ENCODE data around the gene ECE2.

ECE2 gene

GRCh38 chr3:184275961-184276910 is at the start of gene ECE2:
Gene ECE2, plus strand, starts transcription at chr3:184276022. Its CDS starts 132 bp downstream, at chr3:184276154.
- DNase-seq = no peak

- peak; percentile 34 for DNase-seq
Observed at GRCh38 chr3:184227481-184227935, 48.3 kb upstream of the ECE2 start.

GRCh38 chr3:184228376-184229137 is 47.3 kb upstream of the ECE2 start:
- no peak for DNase-seq

- DNase-seq = peak; percentile 82
Observed at GRCh38 chr3:184229394-184230080, 46.3 kb upstream of the ECE2 start, which contains the start of gene VWA5B2. Gene VWA5B2, plus strand, starts transcription at chr3:184229585. Its CDS starts 944 bp downstream, at chr3:184230529.

- peak; percentile 80 for DNase-seq
Observed at GRCh38 chr3:184230081-184230602, 45.7 kb upstream of the ECE2 start.

GRCh38 chr3:184230603-184231528 is 45.0 kb upstream of the ECE2 start:
- DNase-seq = peak; percentile 74

GRCh38 chr3:184231671-184232070 is 44.2 kb upstream of the ECE2 start:
- peak; percentile 16 for DNase-seq

GRCh38 chr3:184233127-184233843 is 42.5 kb upstream of the ECE2 start:
- DNase-seq = no peak

- DNase-seq = peak; percentile 32
Observed at GRCh38 chr3:184234224-184234623, 41.6 kb upstream of the ECE2 start.

- DNase-seq = peak; percentile 72
Observed at GRCh38 chr3:184234671-184235380, 41.0 kb upstream of the ECE2 start.

- DNase-seq = peak; percentile 98
Observed at GRCh38 chr3:184235381-184236032, 40.3 kb upstream of the ECE2 start.

- no peak for DNase-seq
Observed at GRCh38 chr3:184236033-184236410, 39.8 kb upstream of the ECE2 start.

GRCh38 chr3:184236636-184237035 is 39.2 kb upstream of the ECE2 start:
- DNase-seq = peak; percentile 19

GRCh38 chr3:184237211-184237610 is 38.6 kb upstream of the ECE2 start:
- DNase-seq = peak; percentile 25

- peak; percentile 38 for DNase-seq
Observed at GRCh38 chr3:184237807-184238206, 38.0 kb upstream of the ECE2 start.

- peak; percentile 42 for DNase-seq
Observed at GRCh38 chr3:184238246-184238818, 37.5 kb upstream of the ECE2 start.

GRCh38 chr3:184239221-184239620 is 36.6 kb upstream of the ECE2 start:
- no peak for DNase-seq

- no peak for DNase-seq
Observed at GRCh38 chr3:184239708-184240107, 36.1 kb upstream of the ECE2 start.
